Activated CD8-positive, alpha-beta memory T cell treated with anti-CD3 and anti-CD28 coated beads, Interleukin-2, amount 50 U/mL, for 24 hours (primary cell): Measurements from ENCODE around the gene CYLC2.

ENCODE experiments used
- DNase-seq: peaks from one replicate; pipeline ENCODE4 v3.0.0-alpha.2; 2020; ENCODE audit errors: extremely low read depth

CYLC2 gene

GRCh38 chr9:102995033-102995432 lies at the start of gene CYLC2:
CYLC2 (plus strand) TSS chr9:102995333; CDS start chr9:102995381, 48 bp downstream.
- no peak for DNase-seq

- DNase-seq: no peak
These were observed 44.8 kb upstream of the CYLC2 start for GRCh38 chr9:102950346-102950745.

GRCh38 chr9:102966999-102967398 lies 28.1 kb upstream of the CYLC2 start:
- no peak for DNase-seq

DNA sequence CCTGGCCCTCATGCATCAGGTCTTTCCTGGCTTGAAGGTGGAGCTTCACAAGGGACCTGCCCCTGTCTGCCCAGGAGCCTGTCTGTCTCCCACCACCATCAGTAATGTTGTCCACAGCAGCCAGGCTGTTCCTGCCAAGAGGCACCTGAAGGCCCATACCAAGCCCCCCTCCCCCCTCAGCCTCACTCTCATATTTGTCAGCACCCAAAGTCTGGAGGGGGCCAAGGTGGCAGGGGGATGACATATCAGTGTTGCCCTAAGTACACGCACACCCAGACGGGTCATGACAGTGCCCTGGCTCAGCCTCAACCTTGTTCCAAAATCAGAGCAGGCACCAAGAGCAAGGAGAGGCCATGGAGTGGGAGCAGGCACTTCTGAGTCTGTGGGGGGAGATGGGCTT lies 27.2 kb upstream of the CYLC2 start:
- no peak for DNase-seq

GRCh38 chr9:102972780-102973179 lies 22.4 kb upstream of the CYLC2 start:
- DNase-seq: no peak

- DNase-seq: no peak
These were observed 20.6 kb upstream of the CYLC2 start for GRCh38 chr9:102974530-102974929.

DNA sequence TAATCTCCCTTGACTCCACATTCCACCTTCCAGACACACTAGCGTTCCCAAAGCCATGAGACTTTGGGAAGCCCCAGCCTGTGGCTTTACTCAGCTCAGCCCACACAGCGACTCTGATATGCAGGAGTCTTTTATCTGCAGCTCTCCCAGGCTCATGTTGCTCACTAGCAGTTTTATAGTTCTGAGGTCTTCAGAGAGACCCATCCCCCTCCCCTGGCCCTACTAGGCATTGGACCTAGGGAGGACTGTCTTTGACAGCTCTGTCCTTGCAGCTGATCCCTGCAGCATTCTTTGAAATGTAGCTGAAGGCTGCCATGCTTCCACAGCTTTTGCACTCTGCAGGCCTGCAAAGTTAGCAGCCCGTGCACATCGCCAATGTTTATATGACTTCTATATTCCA lies 19.9 kb upstream of the CYLC2 start:
- no peak for DNase-seq

- no peak for DNase-seq
These were observed 9.8 kb upstream of the CYLC2 start for GRCh38 chr9:102985162-102985895.

DNA sequence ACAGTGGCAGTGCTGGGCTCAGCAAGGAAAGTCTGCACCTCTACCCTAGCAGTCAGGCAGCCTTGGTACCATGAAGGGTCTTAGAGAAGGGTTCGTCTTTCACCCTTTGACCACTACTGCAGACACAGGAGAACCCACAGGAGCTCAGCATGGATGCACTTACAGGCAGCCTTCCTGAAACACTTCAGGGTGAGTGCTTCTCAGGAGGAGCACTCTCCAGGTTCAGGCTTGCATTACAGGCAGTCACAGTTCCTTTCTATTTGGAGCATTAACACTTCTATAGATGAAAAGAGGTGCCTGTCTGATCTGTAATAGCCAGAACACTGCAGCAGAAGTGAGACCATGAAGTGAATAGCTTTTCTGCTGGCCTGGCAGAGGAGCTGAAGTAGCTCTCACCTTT lies 8.7 kb upstream of the CYLC2 start:
- DNase-seq: no peak

DNA sequence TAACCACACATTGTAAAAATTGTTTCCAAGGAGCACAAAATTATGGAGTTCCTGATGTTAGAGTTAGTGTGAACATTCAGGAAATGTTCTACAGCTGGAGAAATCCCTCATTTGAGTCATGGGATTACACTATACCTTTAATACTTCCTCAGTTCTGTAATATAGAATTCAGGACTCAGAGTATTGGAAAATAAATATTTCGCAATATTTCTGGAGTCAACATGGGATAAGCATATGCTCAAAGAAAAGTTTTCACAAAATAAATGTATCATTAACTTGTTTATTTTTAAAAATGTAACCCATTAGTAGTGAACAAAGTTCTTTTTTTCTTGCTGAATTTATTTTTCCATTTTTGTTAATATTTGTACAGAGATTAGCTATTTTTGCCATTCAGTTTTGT lies 8.6 kb downstream of the CYLC2 start:
- no peak for DNase-seq

DNA sequence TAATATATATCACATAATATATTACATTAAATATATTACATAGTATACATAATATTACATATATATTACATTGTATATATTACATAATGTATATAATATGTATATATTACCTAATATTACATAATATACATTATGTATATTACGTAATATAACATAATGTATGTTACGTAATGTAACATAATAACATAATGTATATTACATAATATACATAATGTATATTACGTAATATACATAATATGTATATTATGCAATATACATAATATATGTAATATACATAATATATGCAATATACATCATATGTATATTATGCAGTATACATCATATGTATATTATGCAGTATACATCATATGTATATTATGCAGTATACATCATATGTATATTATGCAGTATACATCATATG lies 19.1 kb downstream of the CYLC2 start:
- DNase-seq: no peak

DNA sequence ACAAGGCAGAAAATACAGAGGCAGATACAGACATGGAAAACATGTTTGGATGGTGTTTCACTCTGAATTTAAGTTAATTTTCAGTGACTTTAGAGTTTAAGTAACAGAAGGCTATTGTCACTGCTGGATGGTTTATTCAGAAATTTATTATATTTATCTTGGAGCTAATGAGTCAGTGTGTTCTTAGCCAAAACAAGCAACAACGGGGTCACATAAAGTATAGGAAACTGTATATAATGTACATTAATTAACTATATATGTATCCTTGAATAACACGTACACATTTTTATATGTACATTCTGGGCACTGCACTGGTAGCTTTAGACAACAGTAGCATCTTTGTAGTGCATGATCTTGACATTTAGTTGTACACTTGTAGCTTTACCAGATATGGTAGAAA lies 30.7 kb downstream of the CYLC2 start:
- DNase-seq: no peak

GRCh38 chr9:103037508-103038477 lies 42.7 kb downstream of the CYLC2 start:
- DNase-seq: no peak

GRCh38 chr9:103041961-103042360 lies 46.8 kb downstream of the CYLC2 start:
- no peak for DNase-seq
